Karpas-422 (cell line): ENCODE results near the gene VGF. TPM values are rescaled to one million over a fixed set of nuclear protein-coding genes. Genes with fewer than 3 reads are reported as not detected.
"Not testable (repeated sequence)": the region's sequence is repeated elsewhere in the genome, so short reads cannot be mapped to it uniquely, and the experiment has no call there.

Source experiments
- DNase-seq: peaks from one replicate; pipeline ENCODE4 v3.0.0-alpha.2; 2015
- H2AFZ ChIP-seq: fragments of 200-600 bp; sonication (generic); 2 replicates; pipeline ENCODE4 v1.6.1; 2014; ENCODE audit warnings: antibody characterized with exemption, low read length, mixed read lengths
- H3K27ac ChIP-seq: fragments of 200-600 bp; sonication (generic); 2 replicates; pipeline ENCODE4 v1.5.1; 2014; ENCODE audit warnings: mild to moderate bottlenecking, low read length, moderate library complexity
- H3K27me3 ChIP-seq: fragments of 200-600 bp; sonication (generic); 2 replicates; pipeline ENCODE4 v1.6.1; 2014; ENCODE audit warnings: low read length, mixed read lengths
- H3K36me3 ChIP-seq: fragments of 200-600 bp; sonication (generic); 2 replicates; pipeline ENCODE4 v1.6.1; 2014; ENCODE audit warnings: low read length, mixed read lengths; ENCODE audit not compliant: insufficient read depth
- H3K4me1 ChIP-seq: fragments of 200-600 bp; sonication (generic); 2 replicates; pipeline ENCODE4 v1.6.1; 2014; ENCODE audit warnings: mild to moderate bottlenecking, low read length, mixed read lengths
- H3K4me2 ChIP-seq: fragments of 200-600 bp; sonication (generic); 2 replicates; pipeline ENCODE4 v1.6.1; 2014; ENCODE audit warnings: low read length, low read depth, mild to moderate bottlenecking; ENCODE audit not compliant: poor library complexity, severe bottlenecking
- H3K4me3 ChIP-seq: fragments of 200-600 bp; sonication (generic); 2 replicates; pipeline ENCODE4 v1.5.1; 2014; ENCODE audit warnings: mild to moderate bottlenecking, antibody characterized with exemption, low read length, mixed read lengths
- H3K79me2 ChIP-seq: fragments of 200-600 bp; sonication (generic); 2 replicates; pipeline ENCODE4 v1.6.1; 2014; ENCODE audit warnings: mild to moderate bottlenecking, low read length, mixed read lengths
- H3K9ac ChIP-seq: fragments of 200-600 bp; sonication (generic); 2 replicates; pipeline ENCODE4 v1.6.0; 2014; ENCODE audit warnings: low read length
- H3K9me2 ChIP-seq: fragments of 200-600 bp; sonication (generic), shearing (Covaris generic); replicated peaks from 2 replicates; pipeline ENCODE4 v1.6.0; 2014; ENCODE audit warnings: mild to moderate bottlenecking, low read length, moderate library complexity; ENCODE audit not compliant: insufficient read depth
- H3K9me3 ChIP-seq: fragments of 300-700, 200-600 bp; sonication (generic); 2 replicates; pipeline ENCODE4 v1.6.1; 2014; ENCODE audit warnings: low read length, mixed read lengths
- H4K20me1 ChIP-seq: fragments of 200-600 bp; sonication (generic); 2 replicates; pipeline ENCODE4 v1.6.1; 2014; ENCODE audit warnings: mild to moderate bottlenecking, antibody characterized with exemption, low read length, low read depth; ENCODE audit not compliant: insufficient read depth
- total RNA-seq: library from RNA; depleted of rRNA; stranded (reverse); fragments of >200 nt; shearing (Covaris generic); gene quantifications from 2 replicates; pipeline ENCODE4 v1.2.3, GENCODE V29; 2014; ENCODE audit warnings: low replicate concordance

VGF gene
- total RNA-seq, 1 experiment from 2014 or later: 0.86 TPM

GRCh38 chr7:101203740-101204738, 38.7 kb upstream of the VGF start:
- not testable (repeated sequence) for H3K4me1 ChIP-seq, H4K20me1 ChIP-seq, H3K36me3 ChIP-seq, H3K27me3 ChIP-seq, H3K9me3 ChIP-seq, H3K4me3 ChIP-seq, H3K27ac ChIP-seq, H3K9me2 ChIP-seq, H3K79me2 ChIP-seq, DNase-seq
- Histone ChIP-seq H3K9ac (peak overlapping the region; percentile 31), H2AFZ (peak overlapping the region; percentile 84; the same call in 1 of the 2 replicates), H3K4me2 (peak overlapping the region; percentile 44)

GRCh38 chr7:101202603-101202918, 37.2 kb upstream of the VGF start:
- H3K4me2 ChIP-seq: no peak overlapping the region
- H3K4me3 ChIP-seq: no peak overlapping the region
- H3K9me3 ChIP-seq: no peaks in the 10 kb centered on the region
- H3K4me1 ChIP-seq: peaks cover 7% of the 10 kb centered on the region
- H3K79me2 ChIP-seq: no peaks in the 10 kb centered on the region
- H2AFZ ChIP-seq: no peak overlapping the region
- no peak for DNase-seq
- H3K27me3 ChIP-seq: no peaks in the 10 kb centered on the region
- H3K36me3 ChIP-seq: no peaks in the 10 kb centered on the region
- H3K9me2 ChIP-seq: no peaks in the 10 kb centered on the region
- no peaks in the 10 kb centered on the region for H4K20me1 ChIP-seq
- no peak overlapping the region for H3K9ac ChIP-seq
- no peak overlapping the region for H3K27ac ChIP-seq

DNA sequence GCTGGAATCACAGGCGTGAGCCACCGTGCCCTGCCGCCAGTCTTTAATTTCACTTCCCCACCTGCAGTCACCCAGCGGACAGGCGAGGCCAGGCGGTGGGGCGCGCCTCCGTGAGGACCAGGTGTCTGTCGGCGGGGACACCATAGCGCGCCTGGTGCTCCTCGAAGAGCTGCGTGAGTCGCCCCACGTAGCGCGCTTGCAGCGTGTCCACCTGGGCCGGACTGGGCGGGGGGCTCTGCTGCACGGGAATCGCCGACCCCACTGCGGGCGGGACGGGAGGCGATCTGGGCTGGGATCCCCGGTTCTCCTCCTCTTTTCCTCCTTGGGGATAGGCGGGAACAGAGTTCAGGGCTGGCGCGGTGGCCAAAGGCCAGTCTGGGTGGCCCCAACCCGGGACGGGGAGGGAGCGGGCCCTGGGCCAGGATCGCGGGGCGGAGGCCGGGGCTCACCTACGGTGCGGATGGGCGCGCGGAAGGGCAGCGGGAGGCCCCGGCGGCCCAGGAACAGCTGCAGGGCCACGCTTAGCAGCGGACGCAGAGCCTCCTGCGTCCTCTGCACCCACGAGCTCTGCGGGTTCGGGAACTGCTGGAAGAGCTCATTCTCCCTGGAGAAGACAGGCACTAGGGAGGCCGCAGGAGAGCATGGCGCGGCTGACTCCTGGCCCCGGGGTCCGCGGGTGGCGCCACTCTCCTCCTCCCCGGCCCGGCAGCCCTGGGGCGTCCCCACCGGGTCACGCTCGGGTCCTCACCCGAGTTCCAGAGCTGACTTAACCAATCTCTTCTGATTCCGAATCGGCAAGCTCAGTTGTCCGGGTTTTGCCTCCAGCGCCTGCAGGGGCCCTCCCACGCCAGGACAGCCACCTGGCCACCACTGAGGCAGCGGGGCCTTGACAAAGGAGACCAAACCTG, 36.6 kb upstream of the VGF start:
- H3K4me3 ChIP-seq: no peak overlapping the region
- no peaks in the 10 kb centered on the region for H3K9me3 ChIP-seq
- H4K20me1 ChIP-seq: no peaks in the 10 kb centered on the region
- no peaks in the 10 kb centered on the region for H3K36me3 ChIP-seq
- H2AFZ ChIP-seq: no peak overlapping the region
- no peak overlapping the region for H3K9ac ChIP-seq
- no peaks in the 10 kb centered on the region for H3K27me3 ChIP-seq
- H3K4me1 ChIP-seq: peaks cover 7% of the 10 kb centered on the region
- no peaks in the 10 kb centered on the region for H3K9me2 ChIP-seq
- H3K79me2 ChIP-seq: no peaks in the 10 kb centered on the region
- DNase-seq: no peak
- H3K4me2 ChIP-seq: no peak overlapping the region
- H3K27ac ChIP-seq: no peak overlapping the region

GRCh38 chr7:101200862-101201599, 35.7 kb upstream of the VGF start, which contains the start of gene MOGAT3:
Gene MOGAT3 (minus strand): TSS chr7:101201036. CDS start chr7:101200854, 182 bp downstream.
- Histone ChIP-seq H3K4me2 (no peak within 1 kb of the TSS), H3K9ac (no peak within 1 kb of the TSS), H3K79me2 (no peaks in the 10 kb centered on the region), H2AFZ (no peak within 1 kb of the TSS), H4K20me1 (no peaks in the 10 kb centered on the region), H3K27ac (no peak within 1 kb of the TSS), H3K27me3 (no peaks in the 10 kb centered on the region), H3K4me1 (peaks cover 7% of the 10 kb centered on the region), H3K9me3 (no peaks in the 10 kb centered on the region), H3K4me3 (no peak within 1 kb of the TSS), H3K9me2 (no peaks in the 10 kb centered on the region), H3K36me3 (no peaks in the 10 kb centered on the region)
- DNase-seq: no peak

- H4K20me1 ChIP-seq: no peaks in the 10 kb centered on the region
- H3K9me2 ChIP-seq: no peaks in the 10 kb centered on the region
- no peaks in the 10 kb centered on the region for H3K36me3 ChIP-seq
- no peak overlapping the region for H3K4me2 ChIP-seq
- no peak for DNase-seq
- peaks cover 7% of the 10 kb centered on the region for H3K4me1 ChIP-seq
- no peaks in the 10 kb centered on the region for H3K27me3 ChIP-seq
- no peak overlapping the region for H3K4me3 ChIP-seq
- H2AFZ ChIP-seq: no peak overlapping the region
- H3K79me2 ChIP-seq: no peaks in the 10 kb centered on the region
- H3K9ac ChIP-seq: no peak overlapping the region
- no peak overlapping the region for H3K27ac ChIP-seq
- no peaks in the 10 kb centered on the region for H3K9me3 ChIP-seq
Observed at GRCh38 chr7:101200504-101200861, 35.1 kb upstream of the VGF start.

DNA sequence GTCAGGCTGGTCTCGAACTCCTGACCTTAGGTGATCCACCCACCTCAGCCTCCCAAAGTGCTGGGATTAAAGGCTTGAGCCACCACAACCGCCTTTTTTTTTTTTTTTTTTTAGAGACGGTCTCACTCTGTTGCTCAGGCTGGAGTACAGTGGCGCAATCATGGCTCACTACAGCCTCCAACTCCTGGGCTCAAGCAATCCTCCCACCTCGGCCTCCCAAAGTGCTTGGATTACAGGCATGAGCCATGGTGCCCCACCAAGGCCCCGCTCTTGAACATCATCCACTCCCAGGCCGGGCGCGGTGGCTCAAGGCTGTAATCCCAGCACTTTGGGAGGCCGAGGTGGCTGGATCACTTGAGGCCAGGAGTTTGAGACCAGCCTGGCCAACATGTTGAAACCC, 34.2 kb upstream of the VGF start:
- not testable (repeated sequence) for H3K27ac ChIP-seq, H4K20me1 ChIP-seq, H3K79me2 ChIP-seq, H2AFZ ChIP-seq, H3K27me3 ChIP-seq, H3K9ac ChIP-seq, H3K4me3 ChIP-seq, H3K9me3 ChIP-seq, H3K9me2 ChIP-seq, H3K36me3 ChIP-seq, H3K4me1 ChIP-seq, H3K4me2 ChIP-seq, DNase-seq

- H3K4me3 ChIP-seq: no peak overlapping the region
- no peak overlapping the region for H3K27ac ChIP-seq
- H3K4me1 ChIP-seq: peaks cover 2% of the 10 kb centered on the region
- DNase-seq: no peak
- H3K9ac ChIP-seq: no peak overlapping the region
- H3K79me2 ChIP-seq: no peaks in the 10 kb centered on the region
- H2AFZ ChIP-seq: no peak overlapping the region
- H3K27me3 ChIP-seq: no peaks in the 10 kb centered on the region
- H3K9me3 ChIP-seq: no peaks in the 10 kb centered on the region
- H3K9me2 ChIP-seq: no peaks in the 10 kb centered on the region
- H3K4me2 ChIP-seq: no peak overlapping the region
- no peaks in the 10 kb centered on the region for H4K20me1 ChIP-seq
- H3K36me3 ChIP-seq: no peaks in the 10 kb centered on the region
Observed at GRCh38 chr7:101198476-101198875, 33.1 kb upstream of the VGF start.
